Measurements from ENCODE around the gene DIS3L.
"Not testable (repeated sequence)": the region's sequence is repeated elsewhere in the genome, so short reads cannot be mapped to it uniquely, and the experiment has no call there.

DIS3L gene

GRCh38 chr15:66276546-66276945 lies 16.8 kb upstream of the DIS3L start:
- no peak for DNase-seq (ENCODE audit: low read depth in 2 of 2)

- DNase-seq (ENCODE audit: low read depth in 2 of 2), result no peak
Observed at GRCh38 chr15:66278056-66278455, 15.3 kb upstream of the DIS3L start.

GRCh38 chr15:66278671-66279070 lies 14.7 kb upstream of the DIS3L start:
- no peak for DNase-seq (ENCODE audit: low read depth in 2 of 2)

- DNase-seq (ENCODE audit: low read depth in 2 of 2), result no peak
Observed at GRCh38 chr15:66284271-66284670, 9.1 kb upstream of the DIS3L start.

GRCh38 chr15:66285533-66286280 lies 7.7 kb upstream of the DIS3L start:
- no peak for DNase-seq (ENCODE audit: low read depth in 2 of 2)

- DNase-seq (ENCODE audit: low read depth in 2 of 2), result no peak
Observed at GRCh38 chr15:66287461-66288057, 5.8 kb upstream of the DIS3L start.

GRCh38 chr15:66288093-66288492 lies 5.3 kb upstream of the DIS3L start:
- DNase-seq (ENCODE audit: low read depth in 2 of 2), result no peak

GRCh38 chr15:66288551-66289185 lies 4.7 kb upstream of the DIS3L start:
- DNase-seq (ENCODE audit: low read depth in 2 of 2), result no peak

- no peak for DNase-seq (ENCODE audit: low read depth in 2 of 2)
Observed at GRCh38 chr15:66290007-66290406, 3.4 kb upstream of the DIS3L start.

GRCh38 chr15:66290518-66290917 lies 2.9 kb upstream of the DIS3L start:
- DNase-seq (ENCODE audit: low read depth in 2 of 2), result no peak

GRCh38 chr15:66291816-66292570 lies 1.4 kb upstream of the DIS3L start:
- DNase-seq (ENCODE audit: low read depth in 2 of 2), result no peak

- DNase-seq (ENCODE audit: low read depth in 2 of 2), result no peak
Observed at GRCh38 chr15:66292571-66293418, 573 bp upstream of the DIS3L start.

- no peak for DNase-seq (ENCODE audit: low read depth in 2 of 2)
Observed at GRCh38 chr15:66294157-66294931, 976 bp downstream of the DIS3L start.

GRCh38 chr15:66294932-66295235 lies 1.5 kb downstream of the DIS3L start:
- DNase-seq (ENCODE audit: low read depth in 2 of 2), result no peak

GRCh38 chr15:66296186-66296585 lies 2.8 kb downstream of the DIS3L start:
- DNase-seq (ENCODE audit: low read depth in 2 of 2), result no peak

GRCh38 chr15:66298803-66299251 lies 5.5 kb downstream of the DIS3L start:
- DNase-seq (ENCODE audit: low read depth in 2 of 2), result no peak

- no peak for DNase-seq (ENCODE audit: low read depth in 2 of 2)
Observed at GRCh38 chr15:66302489-66303278, 9.3 kb downstream of the DIS3L start.

- DNase-seq (ENCODE audit: low read depth in 2 of 2), result not testable (repeated sequence)
Observed at GRCh38 chr15:66304425-66304824, 11.1 kb downstream of the DIS3L start.

- DNase-seq (ENCODE audit: low read depth in 2 of 2), result no peak
Observed at GRCh38 chr15:66306381-66306780, 13.0 kb downstream of the DIS3L start.

- DNase-seq (ENCODE audit: low read depth in 2 of 2), result no peak
Observed at GRCh38 chr15:66308531-66308930, 15.2 kb downstream of the DIS3L start.
